GF-D8 (cell line): ENCODE data around the gene COX8A.
"Not testable (repeated sequence)": the region's sequence is repeated elsewhere in the genome, so short reads cannot be mapped to it uniquely, and the experiment has no call there.

Experiments used
- DNase-seq: peaks from one replicate; lab custom pipeline; 2025; lab: John Stamatoyannopoulos, UW

The COX8A gene

GRCh38 chr11:63970902-63971301 is 3.5 kb upstream of the COX8A start:
- no peak for DNase-seq

- not testable (repeated sequence) for DNase-seq
Observed at GRCh38 chr11:63973912-63974258, 535 bp upstream of the COX8A start.

GRCh38 chr11:63978551-63979239 is 4.3 kb downstream of the COX8A start:
- no peak for DNase-seq

- no peak for DNase-seq
Observed at GRCh38 chr11:63979426-63979825, 5.0 kb downstream of the COX8A start.

- DNase-seq = no peak
Observed at GRCh38 chr11:63985812-63986155, 11.4 kb downstream of the COX8A start.

- DNase-seq = peak; percentile 59
Observed at GRCh38 chr11:63986156-63986931, 11.9 kb downstream of the COX8A start, which contains the start of gene OTUB1. Gene OTUB1, plus strand, starts transcription at chr11:63986438. Its CDS starts 19 bp downstream, at chr11:63986457.

DNA sequence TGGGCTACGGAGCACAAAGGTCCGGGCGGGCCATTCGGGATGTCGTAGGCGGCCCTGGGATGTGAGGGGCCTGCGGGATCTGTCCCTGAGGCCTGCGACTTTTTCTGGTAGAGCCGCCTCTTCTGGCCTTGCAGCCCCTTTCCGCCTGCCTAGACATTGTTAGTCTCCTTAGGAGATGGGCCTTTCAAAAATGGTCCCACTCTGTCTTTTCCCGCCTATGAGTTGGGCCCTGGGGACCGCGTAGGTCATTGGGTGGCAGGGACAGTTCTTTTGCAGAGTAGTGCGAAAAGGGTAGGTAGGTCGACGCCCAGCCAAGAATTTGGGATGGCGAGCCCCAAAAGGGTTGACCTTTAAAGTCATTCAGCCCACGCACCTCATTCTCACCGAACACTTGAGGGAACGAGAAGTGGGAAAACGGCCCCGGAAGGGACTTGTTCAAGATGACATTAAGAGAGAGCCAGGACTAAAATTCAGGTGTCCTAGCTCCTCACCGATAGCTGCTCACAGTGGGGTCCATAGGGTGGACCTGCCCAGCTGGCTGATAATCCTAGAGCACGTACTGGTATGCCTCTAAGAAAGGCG is 12.6 kb downstream of the COX8A start:
- no peak for DNase-seq

DNA sequence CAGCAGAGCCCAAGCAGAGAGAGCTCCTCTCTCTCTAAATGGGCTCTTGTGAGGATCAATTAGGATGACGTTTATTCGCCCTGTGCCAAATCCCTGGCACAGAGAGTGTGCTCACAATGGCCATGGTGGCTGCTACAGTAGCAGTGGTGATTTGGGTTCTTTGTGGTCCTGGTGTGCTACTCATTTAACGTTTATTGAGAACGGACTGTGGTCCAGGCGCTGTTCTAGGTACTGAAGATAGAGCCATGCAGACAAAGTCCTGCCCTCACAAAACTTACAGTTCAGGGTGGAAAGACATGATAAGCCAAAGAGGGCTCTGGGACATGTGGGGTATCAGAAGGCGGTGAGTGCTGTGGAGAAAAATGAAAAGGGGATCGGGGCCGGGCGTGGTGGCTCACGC is 17.1 kb downstream of the COX8A start:
- no peak for DNase-seq

GRCh38 chr11:63993100-63993499 is 18.7 kb downstream of the COX8A start:
- DNase-seq = no peak

DNA sequence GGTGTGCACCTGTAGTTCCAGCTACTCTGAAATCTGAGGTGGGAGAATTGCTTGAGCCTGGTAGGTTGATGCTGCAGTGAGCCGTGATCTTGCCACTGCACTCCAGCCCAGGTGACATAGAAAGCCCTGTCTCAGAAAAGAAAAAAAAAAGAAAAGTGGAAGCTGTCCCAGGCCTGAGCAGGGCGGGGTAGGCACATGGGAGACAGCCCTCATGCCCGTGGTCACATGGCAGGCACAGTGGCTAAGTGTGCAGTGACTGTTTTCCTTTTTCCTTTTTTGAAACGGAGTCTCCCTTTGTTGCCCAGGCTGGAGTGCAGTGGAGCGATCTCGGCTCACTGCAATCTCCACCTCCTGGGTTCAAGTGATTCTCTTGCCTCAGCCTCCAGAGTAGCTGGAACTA is 19.6 kb downstream of the COX8A start:
- no peak for DNase-seq

DNA sequence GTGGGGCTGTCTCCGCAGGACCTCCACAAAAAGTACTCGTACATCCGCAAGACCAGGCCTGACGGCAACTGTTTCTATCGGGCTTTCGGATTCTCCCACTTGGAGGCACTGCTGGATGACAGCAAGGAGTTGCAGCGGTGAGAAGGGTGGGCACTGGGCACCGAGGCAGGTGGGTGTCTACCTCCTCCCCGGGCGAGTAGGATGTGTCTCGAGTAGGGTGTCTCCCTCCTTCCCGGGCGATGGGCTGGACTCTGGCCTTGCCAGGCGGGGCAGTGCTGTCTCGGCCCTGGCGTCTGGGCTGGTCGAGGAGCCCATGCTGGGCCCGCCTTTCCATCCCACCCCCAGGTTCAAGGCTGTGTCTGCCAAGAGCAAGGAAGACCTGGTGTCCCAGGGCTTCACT is 22.1 kb downstream of the COX8A start:
- no peak for DNase-seq

GRCh38 chr11:63997104-63997700 is 22.8 kb downstream of the COX8A start:
- DNase-seq = no peak

DNA sequence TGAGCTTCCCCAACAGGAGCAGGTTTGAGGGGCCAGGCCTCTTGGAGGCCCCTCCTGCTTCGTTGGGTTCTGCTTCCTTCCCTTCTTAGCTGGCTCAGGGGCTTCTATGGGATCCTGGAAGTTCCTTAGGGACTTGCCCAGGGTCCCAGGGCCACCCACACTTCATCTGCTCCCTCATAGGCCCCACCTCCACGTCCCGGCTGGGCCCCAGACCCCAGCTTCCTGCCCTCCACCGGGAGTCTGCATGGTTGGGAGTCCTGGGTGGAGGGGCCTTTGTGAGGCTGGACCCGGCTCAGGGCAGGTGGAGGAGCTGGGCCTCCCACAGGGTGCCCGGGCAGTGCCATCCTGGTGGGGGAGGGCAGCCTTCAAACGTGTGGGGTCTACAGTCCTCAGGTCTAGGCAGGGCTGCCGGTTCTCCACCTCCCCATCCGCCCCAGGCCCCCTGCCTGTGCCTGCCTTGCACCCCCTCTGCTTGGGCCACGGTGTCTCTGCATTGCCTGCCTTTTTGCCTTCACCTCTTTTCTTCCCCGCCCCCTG is 23.4 kb downstream of the COX8A start:
- DNase-seq = no peak

GRCh38 chr11:63998558-63999348 is 24.3 kb downstream of the COX8A start:
- DNase-seq = no peak

GRCh38 chr11:63999349-64000025 is 25.1 kb downstream of the COX8A start:
- DNase-seq = no peak

DNA sequence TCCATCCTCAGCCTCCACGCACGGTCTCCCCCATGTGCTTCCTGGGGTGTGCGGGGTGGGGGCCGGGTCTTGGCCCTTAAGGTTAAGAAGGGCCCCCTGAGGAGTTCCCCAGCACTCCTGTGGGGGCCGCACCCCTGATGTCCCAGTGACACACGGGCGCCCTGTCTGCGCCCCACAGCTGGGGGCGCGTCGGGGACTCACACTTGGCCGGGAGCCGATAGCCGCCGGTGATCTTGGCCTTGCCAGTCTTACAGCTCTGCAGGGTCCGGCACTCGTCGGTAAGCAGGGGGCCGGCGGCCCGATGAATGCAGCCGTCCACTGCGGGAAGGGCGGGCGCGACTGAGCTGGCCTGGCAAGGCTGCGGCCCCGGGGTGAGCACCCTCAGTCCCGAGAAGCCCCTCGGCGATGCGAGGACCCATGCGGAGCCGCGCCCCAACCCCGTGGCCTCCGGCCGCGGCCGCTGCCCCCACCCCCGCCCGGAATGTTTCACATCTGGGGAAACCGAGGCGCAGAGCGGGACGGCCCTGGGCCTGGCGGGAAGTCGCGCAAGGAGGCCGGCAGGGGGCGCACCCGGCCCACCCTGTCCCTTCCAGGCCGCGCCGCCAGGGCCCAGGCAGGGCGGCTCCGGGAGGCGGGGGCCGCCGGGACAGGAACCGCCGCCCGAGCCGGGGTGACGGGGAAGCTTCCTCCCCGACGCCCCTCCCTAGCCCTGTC is 25.8 kb downstream of the COX8A start:
- DNase-seq = no peak

DNA sequence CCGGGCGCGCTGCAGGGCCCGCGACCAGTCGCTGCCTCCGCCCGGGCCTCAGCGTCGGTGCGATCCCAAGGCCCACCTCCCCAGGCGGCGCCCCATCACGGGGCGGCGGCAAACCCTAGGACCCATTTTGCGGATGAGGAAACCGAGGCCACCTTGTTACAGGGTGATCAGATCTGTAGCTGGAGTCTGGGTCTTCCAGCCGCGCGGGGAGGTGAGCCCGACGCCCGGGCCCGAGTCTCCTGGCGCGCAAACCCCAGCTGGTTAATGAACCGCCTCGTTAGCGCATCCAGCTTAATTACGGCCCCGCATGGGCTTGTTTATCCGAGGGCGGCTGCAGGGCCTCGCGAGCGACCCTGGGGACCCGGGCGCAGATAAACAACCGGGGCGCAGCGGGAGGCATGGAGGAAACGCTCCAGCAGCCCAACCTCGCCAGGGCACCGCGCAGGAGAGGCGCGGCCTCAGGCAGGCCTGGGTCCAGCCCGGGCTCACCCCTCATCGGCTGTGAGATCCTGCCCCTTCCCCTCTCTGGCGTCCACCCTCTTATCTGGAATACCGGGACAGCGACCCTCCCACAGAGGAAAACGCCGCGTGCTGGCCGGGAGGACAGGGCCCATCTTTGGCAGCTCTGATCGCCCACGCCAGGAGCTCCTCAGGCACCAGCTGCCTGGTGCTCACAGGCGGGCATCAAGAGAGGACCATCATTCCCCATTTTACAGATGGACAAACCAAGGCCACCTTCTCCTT is 26.5 kb downstream of the COX8A start:
- DNase-seq = no peak

DNA sequence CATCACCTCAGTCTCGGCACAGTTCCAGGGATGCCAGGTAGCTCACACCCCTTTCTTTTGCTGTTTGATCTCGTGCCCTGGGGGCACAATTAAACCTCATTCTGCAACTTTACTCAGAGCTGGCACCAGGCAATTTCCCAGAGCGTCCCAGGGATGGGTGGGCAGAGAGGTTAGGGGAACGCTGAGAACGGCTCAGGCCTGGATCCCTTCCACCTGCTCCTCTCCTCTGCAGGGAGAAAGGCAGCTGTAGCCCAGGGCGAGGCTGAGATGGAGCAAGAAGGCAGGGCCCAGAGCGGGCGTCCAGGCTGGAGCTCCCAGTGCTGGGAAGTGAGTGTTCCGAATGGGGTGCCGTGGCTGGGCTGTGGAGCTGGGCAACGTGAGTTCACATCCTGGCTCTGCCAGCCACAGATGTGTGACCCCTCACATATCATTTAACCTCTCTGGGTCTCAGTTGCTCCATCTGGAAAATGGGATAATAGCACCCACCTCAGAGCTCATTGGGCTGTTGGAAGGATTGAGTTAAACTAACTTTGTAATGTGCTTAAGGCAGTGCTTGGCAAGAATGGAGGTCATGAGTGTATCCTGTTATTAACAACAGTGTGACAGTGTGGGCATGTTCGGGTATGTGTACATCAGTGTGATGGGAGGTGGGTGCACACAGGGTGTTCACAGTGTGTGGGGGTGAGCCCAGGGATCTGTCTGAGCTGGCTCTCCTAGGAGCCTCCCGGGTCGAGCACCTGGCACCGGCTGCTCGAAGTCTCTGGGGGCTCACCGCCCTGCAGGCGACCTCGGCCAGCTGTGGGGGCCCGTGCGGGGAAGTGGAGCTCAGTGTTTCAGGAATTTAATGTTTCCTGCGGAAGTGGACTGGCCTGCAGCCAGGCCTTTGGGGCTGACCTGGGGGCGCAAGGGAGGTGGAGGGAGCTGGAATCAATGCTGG is 27.3 kb downstream of the COX8A start:
- peak; percentile 71 for DNase-seq
